ENCODE data around the gene MYOF.
"Not testable (repeated sequence)": the region's sequence is repeated elsewhere in the genome, so short reads cannot be mapped to it uniquely, and the experiment has no call there.

MYOF gene

DNA sequence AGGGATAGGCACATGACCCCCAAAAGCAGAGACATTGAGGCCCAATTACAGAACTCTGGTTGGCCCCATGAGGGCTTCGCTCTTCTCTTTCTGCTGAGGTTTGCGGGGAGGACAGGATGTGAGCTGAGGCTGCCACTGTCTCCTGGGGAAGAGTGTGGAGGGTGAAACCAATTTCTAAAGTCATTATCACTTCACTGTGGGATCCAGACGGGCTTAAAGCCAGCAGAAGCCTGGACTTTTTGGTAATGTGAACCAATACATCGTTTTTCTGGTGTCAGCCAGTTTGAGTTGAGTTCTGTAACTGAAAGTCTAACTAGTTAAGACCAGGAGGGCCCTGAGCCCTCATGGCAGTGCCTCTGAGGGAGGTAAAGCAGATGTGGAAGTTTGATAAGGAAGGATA, 163.0 kb downstream of the MYOF start:
- ChIA-PET CTCF (no interaction called here), POLR2A (ENCODE audit: low non-redundant PET) (no interaction called here)
- DNase-seq (ENCODE audit: low spot score) = no peak
- TF ChIP-seq, protein P1, sequence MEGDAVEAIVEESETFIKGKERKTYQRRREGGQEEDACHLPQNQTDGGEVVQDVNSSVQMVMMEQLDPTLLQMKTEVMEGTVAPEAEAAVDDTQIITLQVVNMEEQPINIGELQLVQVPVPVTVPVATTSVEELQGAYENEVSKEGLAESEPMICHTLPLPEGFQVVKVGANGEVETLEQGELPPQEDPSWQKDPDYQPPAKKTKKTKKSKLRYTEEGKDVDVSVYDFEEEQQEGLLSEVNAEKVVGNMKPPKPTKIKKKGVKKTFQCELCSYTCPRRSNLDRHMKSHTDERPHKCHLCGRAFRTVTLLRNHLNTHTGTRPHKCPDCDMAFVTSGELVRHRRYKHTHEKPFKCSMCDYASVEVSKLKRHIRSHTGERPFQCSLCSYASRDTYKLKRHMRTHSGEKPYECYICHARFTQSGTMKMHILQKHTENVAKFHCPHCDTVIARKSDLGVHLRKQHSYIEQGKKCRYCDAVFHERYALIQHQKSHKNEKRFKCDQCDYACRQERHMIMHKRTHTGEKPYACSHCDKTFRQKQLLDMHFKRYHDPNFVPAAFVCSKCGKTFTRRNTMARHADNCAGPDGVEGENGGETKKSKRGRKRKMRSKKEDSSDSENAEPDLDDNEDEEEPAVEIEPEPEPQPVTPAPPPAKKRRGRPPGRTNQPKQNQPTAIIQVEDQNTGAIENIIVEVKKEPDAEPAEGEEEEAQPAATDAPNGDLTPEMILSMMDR (conservative IDR thresholded peaks at IDR 0.05; ENCODE audit: low read depth) = no peak
- no peak overlapping the region for H3K27ac ChIP-seq

- TF ChIP-seq, protein P1 (conservative IDR thresholded peaks at IDR 0.05; ENCODE audit: low read depth) = no peak
- POLR2A ChIA-PET (ENCODE audit: low non-redundant PET) = no interaction called here
- CTCF ChIA-PET = interaction anchor here (0.6 to 1.0 kb wide), 2 partner anchors 23 to 62 kb away, joined by 3 to 4 read pairs; no protein-coding TSS in a partner anchor
Observed at GRCh38 chr10:93315246-93315645, 166.9 kb downstream of the MYOF start.

DNA sequence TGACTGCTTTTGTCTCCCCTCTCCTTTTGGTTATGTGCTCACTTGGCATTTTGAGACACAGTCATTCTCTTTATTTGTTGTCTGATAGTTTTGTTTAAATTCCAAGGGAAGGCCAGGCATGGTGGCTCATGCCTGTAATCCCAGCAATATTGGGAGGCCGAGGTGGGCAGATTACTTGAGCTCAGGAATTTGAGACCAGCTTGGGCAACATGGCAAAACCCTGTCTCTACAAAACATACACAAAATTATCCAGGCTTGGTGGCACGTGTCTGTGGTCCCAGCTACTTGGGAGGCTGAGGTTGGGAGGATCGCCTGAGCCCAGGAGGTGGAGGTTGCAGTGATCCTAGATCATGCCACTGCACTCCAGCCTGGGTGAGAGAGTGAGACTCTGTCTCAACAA, 167.5 kb downstream of the MYOF start:
- POLR2A ChIA-PET (ENCODE audit: low non-redundant PET); DNase-seq (ENCODE audit: low spot score); H3K27ac ChIP-seq; CTCF ChIA-PET: not testable (repeated sequence)

More at GRCh38 chr10:93315246-93315645, 166.9 kb downstream of the MYOF start:
- H3K27ac ChIP-seq = no peak overlapping the region
- DNase-seq (ENCODE audit: low spot score) = no peak

GRCh38 chr10:93313798-93314197, 168.3 kb downstream of the MYOF start:
- TF ChIP-seq, protein P1 (conservative IDR thresholded peaks at IDR 0.05; ENCODE audit: low read depth) = no peak
- H3K27ac ChIP-seq = no peak overlapping the region
- no peak for DNase-seq (ENCODE audit: low spot score)
- POLR2A ChIA-PET (ENCODE audit: low non-redundant PET) = no interaction called here
- CTCF ChIA-PET = no interaction called here

- no peak overlapping the region for H3K27ac ChIP-seq
- TF ChIP-seq, protein P1 (conservative IDR thresholded peaks at IDR 0.05; ENCODE audit: low read depth) = no peak
- no peak for DNase-seq (ENCODE audit: low spot score)
- CTCF ChIA-PET = no interaction called here
- POLR2A ChIA-PET (ENCODE audit: low non-redundant PET) = no interaction called here
Observed at GRCh38 chr10:93309062-93309461, 173.1 kb downstream of the MYOF start.

- ChIA-PET CTCF (interaction anchor here (0.6 kb wide), 1 partner anchor 17 kb away, joined by 3 read pairs; no protein-coding TSS in a partner anchor), POLR2A (ENCODE audit: low non-redundant PET) (no interaction called here)
- H3K27ac ChIP-seq = peak overlapping the region; percentile 25; the same call in 1 of the 2 replicates
- DNase-seq (ENCODE audit: low spot score) = no peak
- TF ChIP-seq, protein P1 (conservative IDR thresholded peaks at IDR 0.05; ENCODE audit: low read depth) = no peak
Observed at GRCh38 chr10:93305122-93305521, 177.0 kb downstream of the MYOF start.

- ChIA-PET POLR2A (ENCODE audit: low non-redundant PET) (no interaction called here), CTCF (interaction anchor here (0.6 to 1.7 kb wide), 2 partner anchors 9 to 587 kb away, joined by 3 read pairs; no protein-coding TSS in a partner anchor)
- TF ChIP-seq, protein P1 (conservative IDR thresholded peaks at IDR 0.05; ENCODE audit: low read depth) = no peak
- no peak overlapping the region for H3K27ac ChIP-seq
- DNase-seq (ENCODE audit: low spot score) = no peak
Observed at GRCh38 chr10:93300981-93301380, 181.2 kb downstream of the MYOF start.
